HFFc6 (cell line): ENCODE measurements around the gene GDNF. TPM values are rescaled to one million over a fixed set of nuclear protein-coding genes. Genes with fewer than 3 reads are reported as not detected.
A peak's percentile ranks its signal among the peaks of the same experiment; 100 is the strongest.

Experiments
- DNase-seq: peaks from one replicate; pipeline ENCODE4 v3.0.0-alpha.2; 2018
- H3K27ac Mint-ChIP-seq: 2 replicates; pipeline ENCODE4 v1.8.0; 2020; ENCODE audit warnings: mild to moderate bottlenecking, mixed read lengths
- H3K27me3 Mint-ChIP-seq: 2 replicates; pipeline ENCODE4 v1.8.0; 2021; ENCODE audit warnings: mild to moderate bottlenecking, moderate library complexity, mixed read lengths; ENCODE audit not compliant: insufficient read depth
- H3K36me3 Mint-ChIP-seq: 2 replicates; pipeline ENCODE4 v1.8.0; 2021; ENCODE audit warnings: low read depth, mixed read lengths
- H3K4me1 Mint-ChIP-seq: 2 replicates; pipeline ENCODE4 v1.8.0; 2020; ENCODE audit warnings: low read depth, mixed read lengths
- H3K4me3 Mint-ChIP-seq: 2 replicates; pipeline ENCODE4 v1.8.0; 2020; ENCODE audit warnings: mild to moderate bottlenecking, moderate library complexity, mixed read lengths
- H3K9me3 Mint-ChIP-seq: 2 replicates; pipeline ENCODE4 v1.8.0; 2020; ENCODE audit warnings: mild to moderate bottlenecking, mixed read lengths
- CTCF ChIP-seq: fragments of 200-600 bp; sonication (generic); IDR thresholded peaks from 2 replicates; pipeline ENCODE4 v1.5.0; 2021; ENCODE audit warnings: antibody characterized with exemption, mild to moderate bottlenecking
- total RNA-seq, 6 experiments: library from RNA; stranded (reverse); fragmentation: NEBNext Ultra II Directional; extraction: Animal tissue kit (Norgen Biotek cat#: 25700); gene quantifications; 2 replicates in 1 of 6; 3 replicates in 5 of 6; pipeline ENCODE4 v1.2.3, GENCODE V29; 2021

GDNF gene
- total RNA-seq, 6 experiments from 2014 or later, result 0.85 to 8.3 (median 7.1) TPM

GRCh38 chr5:37840053-37841034 lies 503 bp upstream of the GDNF start:
- no peaks in the 10 kb centered on the region; the same call in 1 of the 2 replicates for H3K27me3 Mint-ChIP-seq
- H3K27ac Mint-ChIP-seq, result peak overlapping the region; percentile 74; the same call in 1 of the 2 replicates
- peak; percentile 55 for DNase-seq
- TF ChIP-seq CTCF, result peak; percentile 72
- no peaks in the 10 kb centered on the region for H3K9me3 Mint-ChIP-seq
- H3K4me1 Mint-ChIP-seq, result peaks cover 30% of the 10 kb centered on the region
- H3K4me3 Mint-ChIP-seq, result peak overlapping the region; percentile 87
- peaks cover 5% of the 10 kb centered on the region; the same call in 1 of the 2 replicates for H3K36me3 Mint-ChIP-seq

- DNase-seq, result no peak
- Mint-ChIP-seq H3K4me3 (peak overlapping the region; percentile 90), H3K9me3 (no peaks in the 10 kb centered on the region), H3K4me1 (peaks cover 34% of the 10 kb centered on the region), H3K27ac (peak overlapping the region; percentile 91; the same call in 1 of the 2 replicates), H3K27me3 (peaks cover 2% of the 10 kb centered on the region), H3K36me3 (peaks cover 5% of the 10 kb centered on the region; the same call in 1 of the 2 replicates)
- TF ChIP-seq CTCF, result no peak
These were observed 904 bp downstream of the GDNF start for GRCh38 chr5:37838933-37839341.

GRCh38 chr5:37838152-37838932 lies 1.5 kb downstream of the GDNF start:
- Mint-ChIP-seq H3K4me1 (peaks cover 40% of the 10 kb centered on the region), H3K4me3 (peak overlapping the region; percentile 90), H3K27me3 (peaks cover 2% of the 10 kb centered on the region), H3K36me3 (peaks cover 5% of the 10 kb centered on the region; the same call in 1 of the 2 replicates), H3K27ac (peak overlapping the region; percentile 91), H3K9me3 (no peaks in the 10 kb centered on the region)
- no peak for DNase-seq
- TF ChIP-seq CTCF, result no peak

- Mint-ChIP-seq H3K4me3 (peak overlapping the region; percentile 90), H3K27ac (peak overlapping the region; percentile 91), H3K27me3 (peaks cover 2% of the 10 kb centered on the region), H3K36me3 (peaks cover 5% of the 10 kb centered on the region; the same call in 1 of the 2 replicates), H3K4me1 (peaks cover 48% of the 10 kb centered on the region), H3K9me3 (no peaks in the 10 kb centered on the region)
- TF ChIP-seq CTCF, result peak; percentile 91
- DNase-seq, result peak; percentile 67
These were observed 2.3 kb downstream of the GDNF start for GRCh38 chr5:37837414-37838032.
